Thymus (tissue), 11 donors: ENCODE data around the gene COL1A2. TPM values are rescaled to one million over a fixed set of nuclear protein-coding genes. Genes with fewer than 3 reads are reported as not detected.

Source experiments
- DNase-seq, 9 donors: peaks; one replicate each; pipeline ENCODE4 v3.0.0-alpha.2; 2013; ENCODE audit warnings: low spot score in 9 of 9, low read depth in 6 of 9, missing footprints in 1 of 9
- H3K27ac ChIP-seq, 2 donors: one replicate each; pipeline ENCODE4 v1.5.1; 2013; ENCODE audit warnings: control low read depth in 1 of 2, low read depth in 1 of 2, low read length in 1 of 2, mild to moderate bottlenecking in 1 of 2, moderate library complexity in 1 of 2
- H3K27me3 ChIP-seq, 2 donors: one replicate each; pipeline ENCODE4 v1.5.1; 2013; ENCODE audit warnings: low read length in 1 of 2; ENCODE audit not compliant: control insufficient read depth in 2 of 2, insufficient read depth in 1 of 2
- H3K36me3 ChIP-seq, 2 donors: one replicate each; pipeline ENCODE4 v1.5.1; 2013; ENCODE audit warnings: low read length in 1 of 2, mild to moderate bottlenecking in 1 of 2, moderate library complexity in 1 of 2; ENCODE audit not compliant: control insufficient read depth in 2 of 2, insufficient read depth in 2 of 2
- H3K4me1 ChIP-seq, 2 donors: one replicate each; pipeline ENCODE4 v1.5.1; 2013; ENCODE audit warnings: low read length in 2 of 2; ENCODE audit not compliant: control insufficient read depth in 2 of 2, insufficient read depth in 2 of 2
- H3K4me3 ChIP-seq, 2 donors: one replicate each; pipeline ENCODE4 v1.5.1; 2013; ENCODE audit warnings: low read length in 2 of 2, control low read depth in 1 of 2, mild to moderate bottlenecking in 1 of 2
- H3K9me3 ChIP-seq, 2 donors: one replicate each; pipeline ENCODE4 v1.5.1; 2013; ENCODE audit warnings: low read length in 1 of 2, mild to moderate bottlenecking in 1 of 2; ENCODE audit not compliant: control insufficient read depth in 2 of 2, insufficient read depth in 1 of 2
- WGBS: extraction: QIAGEN DNeasy Blood & Tissue Kit; methylation state at CpG from one replicate; pipeline ENCODE4 v1.1.7; 2013; 5-methylcytosine and 5-hydroxymethylcytosine counted together
- polyA plus RNA-seq: library from polyadenylated mRNA; stranded (reverse); fragments of 200-250 nt; gene quantifications from one replicate; pipeline ENCODE4 v1.2.3, GENCODE V29; 2013
- total RNA-seq: library from RNA; stranded (reverse); fragments of 120-200 nt; gene quantifications from one replicate; pipeline ENCODE4 v1.2.4, GENCODE V29; 2013
- donor health status: healthy.

Gene COL1A2
- total and polyA plus RNA-seq, 2 donors = 27.4 to 55.3 TPM

- H3K36me3 ChIP-seq = peaks cover 0 to 8% of the 10 kb centered on the region in 2 donors
- WGBS = 90% methylated on average over 6 of the region's 6 CpGs
Observed at GRCh38 chr7:94420328-94420727, 25.6 kb downstream of the COL1A2 start.

GRCh38 chr7:94421681-94422080 is 27.0 kb downstream of the COL1A2 start:
- no peaks in the 10 kb centered on the region for H3K27me3 ChIP-seq
- no peak overlapping the region for H3K4me3 ChIP-seq
- H3K4me1 ChIP-seq = no peaks in the 10 kb centered on the region
- peaks cover 0 to 13% of the 10 kb centered on the region in 2 donors for H3K36me3 ChIP-seq
- no peak for DNase-seq
- H3K27ac ChIP-seq = no peak overlapping the region
- no peaks in the 10 kb centered on the region for H3K9me3 ChIP-seq
- WGBS = 94% methylated on average over 3 of the region's 3 CpGs

More at GRCh38 chr7:94420328-94420727, 25.6 kb downstream of the COL1A2 start:
- H3K27ac ChIP-seq = no peak overlapping the region
- H3K4me1 ChIP-seq = no peaks in the 10 kb centered on the region
- no peaks in the 10 kb centered on the region for H3K27me3 ChIP-seq
- DNase-seq = no peak
- H3K4me3 ChIP-seq = no peak overlapping the region
- H3K9me3 ChIP-seq = no peaks in the 10 kb centered on the region

GRCh38 chr7:94422136-94422535 is 27.4 kb downstream of the COL1A2 start:
- no peak overlapping the region for H3K27ac ChIP-seq
- peaks cover 0 to 13% of the 10 kb centered on the region in 2 donors for H3K36me3 ChIP-seq
- no peak overlapping the region for H3K4me3 ChIP-seq
- H3K27me3 ChIP-seq = no peaks in the 10 kb centered on the region
- H3K9me3 ChIP-seq = no peaks in the 10 kb centered on the region
- no peaks in the 10 kb centered on the region for H3K4me1 ChIP-seq
- DNase-seq = no peak
- 65% methylated on average over 1 of the region's 1 CpG for WGBS

GRCh38 chr7:94422827-94423460 is 28.2 kb downstream of the COL1A2 start:
- WGBS = 91% methylated on average over 5 of the region's 5 CpGs
- no peaks in the 10 kb centered on the region for H3K9me3 ChIP-seq
- H3K36me3 ChIP-seq = peaks cover 0 to 11% of the 10 kb centered on the region in 2 donors
- H3K27ac ChIP-seq = no peak overlapping the region
- H3K27me3 ChIP-seq = no peaks in the 10 kb centered on the region
- no peaks in the 10 kb centered on the region for H3K4me1 ChIP-seq
- DNase-seq = no peak
- no peak overlapping the region for H3K4me3 ChIP-seq

GRCh38 chr7:94423863-94424735 is 29.4 kb downstream of the COL1A2 start:
- Histone ChIP-seq H3K4me1 (no peaks in the 10 kb centered on the region), H3K27ac (no peak overlapping the region), H3K4me3 (no peak overlapping the region), H3K36me3 (peaks cover 0 to 11% of the 10 kb centered on the region in 2 donors), H3K9me3 (no peaks in the 10 kb centered on the region), H3K27me3 (no peaks in the 10 kb centered on the region)
- DNase-seq = no peak
- WGBS = 97% methylated on average over 5 of the region's 5 CpGs

GRCh38 chr7:94425546-94425945 is 30.9 kb downstream of the COL1A2 start:
- WGBS = 90% methylated on average over 10 of the region's 10 CpGs
- Histone ChIP-seq H3K27me3 (no peaks in the 10 kb centered on the region), H3K36me3 (peaks cover 0 to 11% of the 10 kb centered on the region in 2 donors), H3K4me1 (no peaks in the 10 kb centered on the region), H3K9me3 (no peaks in the 10 kb centered on the region), H3K4me3 (no peak overlapping the region), H3K27ac (no peak overlapping the region)
- DNase-seq = no peak

- DNase-seq = no peak
- H3K4me1 ChIP-seq = no peaks in the 10 kb centered on the region
- peaks cover 0 to 8% of the 10 kb centered on the region in 2 donors for H3K36me3 ChIP-seq
- H3K27ac ChIP-seq = no peak overlapping the region
- whole genome bisulfite sequencing = 95% methylated on average over 12 of the region's 12 CpGs
- no peaks in the 10 kb centered on the region for H3K27me3 ChIP-seq
- H3K9me3 ChIP-seq = no peaks in the 10 kb centered on the region
- H3K4me3 ChIP-seq = no peak overlapping the region
Observed at GRCh38 chr7:94426980-94427875, 32.5 kb downstream of the COL1A2 start.

- no peaks in the 10 kb centered on the region for H3K27me3 ChIP-seq
- H3K4me1 ChIP-seq = no peaks in the 10 kb centered on the region
- whole genome bisulfite sequencing = 94% methylated on average over 1 of the region's 1 CpG
- no peak for DNase-seq
- H3K27ac ChIP-seq = no peak overlapping the region
- H3K4me3 ChIP-seq = no peak overlapping the region
- H3K9me3 ChIP-seq = no peaks in the 10 kb centered on the region
- H3K36me3 ChIP-seq = peaks cover 0 to 8% of the 10 kb centered on the region in 2 donors
Observed at GRCh38 chr7:94429153-94429552, 34.5 kb downstream of the COL1A2 start.
